Measurements from ENCODE around the gene SPPL2B. TPM values are rescaled to one million over a fixed set of nuclear protein-coding genes. Genes with fewer than 3 reads are reported as not detected.
"Not testable (repeated sequence)": the region's sequence is repeated elsewhere in the genome, so short reads cannot be mapped to it uniquely, and the experiment has no call there.

The SPPL2B gene, protein sequence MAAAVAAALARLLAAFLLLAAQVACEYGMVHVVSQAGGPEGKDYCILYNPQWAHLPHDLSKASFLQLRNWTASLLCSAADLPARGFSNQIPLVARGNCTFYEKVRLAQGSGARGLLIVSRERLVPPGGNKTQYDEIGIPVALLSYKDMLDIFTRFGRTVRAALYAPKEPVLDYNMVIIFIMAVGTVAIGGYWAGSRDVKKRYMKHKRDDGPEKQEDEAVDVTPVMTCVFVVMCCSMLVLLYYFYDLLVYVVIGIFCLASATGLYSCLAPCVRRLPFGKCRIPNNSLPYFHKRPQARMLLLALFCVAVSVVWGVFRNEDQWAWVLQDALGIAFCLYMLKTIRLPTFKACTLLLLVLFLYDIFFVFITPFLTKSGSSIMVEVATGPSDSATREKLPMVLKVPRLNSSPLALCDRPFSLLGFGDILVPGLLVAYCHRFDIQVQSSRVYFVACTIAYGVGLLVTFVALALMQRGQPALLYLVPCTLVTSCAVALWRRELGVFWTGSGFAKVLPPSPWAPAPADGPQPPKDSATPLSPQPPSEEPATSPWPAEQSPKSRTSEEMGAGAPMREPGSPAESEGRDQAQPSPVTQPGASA
- 95.7 TPM for total RNA-seq

DNA sequence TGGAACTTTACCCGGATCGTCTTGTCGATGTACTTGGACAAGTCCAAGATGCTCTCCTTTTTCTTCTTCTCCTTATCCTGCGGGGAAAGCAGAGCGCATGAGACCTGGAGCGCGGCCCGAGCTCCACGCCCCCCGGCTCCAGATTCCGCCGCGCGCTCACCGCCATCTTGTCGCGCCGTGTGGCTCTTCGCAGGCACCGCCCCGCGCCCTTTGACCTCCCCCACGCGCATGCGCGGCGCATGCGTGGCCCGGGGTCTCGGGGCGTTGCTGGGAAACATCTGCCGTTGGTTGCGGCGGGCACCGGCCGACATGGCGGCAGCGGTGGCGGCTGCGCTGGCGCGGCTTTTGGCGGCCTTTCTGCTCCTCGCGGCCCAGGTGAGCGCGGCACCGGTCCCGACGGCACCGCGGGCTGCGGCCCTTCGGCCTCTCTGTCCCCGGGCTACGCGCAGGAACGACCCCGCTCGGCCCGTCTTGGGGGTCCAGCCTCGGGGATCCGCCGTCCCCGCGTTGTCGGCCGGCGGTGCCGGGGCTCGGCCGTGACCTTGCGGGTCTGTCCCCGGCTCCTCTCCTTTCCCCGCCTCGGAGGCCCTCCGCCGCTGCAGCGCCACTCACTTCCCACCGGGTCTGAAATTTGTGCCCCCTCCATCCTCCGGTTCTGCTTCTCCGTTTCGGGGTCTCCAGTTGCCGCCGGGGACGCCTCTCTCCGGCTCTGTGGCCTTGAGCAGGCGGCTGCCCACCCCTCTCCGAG, at the start of gene SPPL2B, which contains the start of gene LSM7:
SPPL2B (plus strand) TSS at position 284 of the 748 bp plus-strand sequence; CDS start at position 310, 26 bp downstream.
LSM7 (minus strand) TSS at position 186 of the 748 bp plus-strand sequence; CDS start at position 166, 20 bp downstream.
- peak; percentile 76 to 94 for DNase-seq (ENCODE audit: low spot score in 2 of 2)
- H3K36me3 ChIP-seq: peaks cover 7 to 14% of the 10 kb centered on the region in 2 donors
- no peaks in the 10 kb centered on the region for H3K9me3 ChIP-seq
- TF ChIP-seq, protein P1, sequence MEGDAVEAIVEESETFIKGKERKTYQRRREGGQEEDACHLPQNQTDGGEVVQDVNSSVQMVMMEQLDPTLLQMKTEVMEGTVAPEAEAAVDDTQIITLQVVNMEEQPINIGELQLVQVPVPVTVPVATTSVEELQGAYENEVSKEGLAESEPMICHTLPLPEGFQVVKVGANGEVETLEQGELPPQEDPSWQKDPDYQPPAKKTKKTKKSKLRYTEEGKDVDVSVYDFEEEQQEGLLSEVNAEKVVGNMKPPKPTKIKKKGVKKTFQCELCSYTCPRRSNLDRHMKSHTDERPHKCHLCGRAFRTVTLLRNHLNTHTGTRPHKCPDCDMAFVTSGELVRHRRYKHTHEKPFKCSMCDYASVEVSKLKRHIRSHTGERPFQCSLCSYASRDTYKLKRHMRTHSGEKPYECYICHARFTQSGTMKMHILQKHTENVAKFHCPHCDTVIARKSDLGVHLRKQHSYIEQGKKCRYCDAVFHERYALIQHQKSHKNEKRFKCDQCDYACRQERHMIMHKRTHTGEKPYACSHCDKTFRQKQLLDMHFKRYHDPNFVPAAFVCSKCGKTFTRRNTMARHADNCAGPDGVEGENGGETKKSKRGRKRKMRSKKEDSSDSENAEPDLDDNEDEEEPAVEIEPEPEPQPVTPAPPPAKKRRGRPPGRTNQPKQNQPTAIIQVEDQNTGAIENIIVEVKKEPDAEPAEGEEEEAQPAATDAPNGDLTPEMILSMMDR (IDR thresholded peaks at IDR 0.05): no peak
- H3K27ac ChIP-seq: peak within 1 kb of the TSS; percentile 48 to 64
- H3K4me3 ChIP-seq: peak within 1 kb of the TSS; percentile 73 to 84
- intact Hi-C loops (cut with DNase I): loop anchor here (1.0 to 2.0 kb wide), 3 partner anchors 58 to 231 kb away; partner anchors contain the start of genes PLEKHJ1 and SF3A2
- no peaks in the 10 kb centered on the region for H3K27me3 ChIP-seq
- peaks cover 2 to 34% of the 10 kb centered on the region in 2 donors for H3K4me1 ChIP-seq

DNA sequence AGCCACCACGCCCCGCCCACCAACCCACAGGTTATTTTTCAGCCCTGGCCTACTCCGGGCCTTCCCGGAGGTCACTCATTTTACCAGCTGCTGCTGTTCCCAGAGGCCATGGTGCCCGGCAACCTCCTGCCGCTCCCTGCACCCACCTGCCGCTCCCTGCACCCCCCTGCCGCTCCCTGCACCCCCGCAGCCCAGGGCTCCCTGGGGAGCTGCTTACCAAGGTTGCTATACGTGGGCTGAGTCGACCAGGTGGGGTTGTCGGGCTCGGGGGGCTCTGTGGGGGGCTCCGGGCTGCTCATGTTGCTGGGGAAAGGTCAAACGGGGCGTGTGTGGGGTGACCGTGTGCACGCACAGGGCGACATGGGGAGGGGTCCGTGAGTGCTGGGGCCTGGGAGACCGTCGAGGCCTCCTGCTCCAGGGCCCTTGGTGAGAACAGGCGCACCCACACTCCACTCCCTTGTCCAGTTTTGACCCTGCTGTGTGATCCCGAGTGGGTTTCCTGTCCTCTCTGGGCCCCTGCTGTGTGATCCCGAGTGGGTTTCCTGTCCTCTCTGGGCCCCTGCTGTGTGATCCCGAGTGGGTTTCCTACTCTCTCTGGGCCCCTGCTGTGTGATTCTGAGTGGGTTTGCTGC, 47.7 kb upstream of the SPPL2B start:
- DNase-seq (ENCODE audit: low spot score in 2 of 2): no peak
- peaks cover 0 to 7% of the 10 kb centered on the region in 2 donors for H3K4me1 ChIP-seq
- H3K27me3 ChIP-seq: no peaks in the 10 kb centered on the region
- peaks cover 7 to 9% of the 10 kb centered on the region in 2 donors for H3K36me3 ChIP-seq
- no peaks in the 10 kb centered on the region for H3K9me3 ChIP-seq
- no peak overlapping the region for H3K4me3 ChIP-seq
- intact Hi-C loops (cut with DNase I): no loop called here
- H3K27ac ChIP-seq: no peak overlapping the region
- TF ChIP-seq, protein P1 (IDR thresholded peaks at IDR 0.05): no peak

DNA sequence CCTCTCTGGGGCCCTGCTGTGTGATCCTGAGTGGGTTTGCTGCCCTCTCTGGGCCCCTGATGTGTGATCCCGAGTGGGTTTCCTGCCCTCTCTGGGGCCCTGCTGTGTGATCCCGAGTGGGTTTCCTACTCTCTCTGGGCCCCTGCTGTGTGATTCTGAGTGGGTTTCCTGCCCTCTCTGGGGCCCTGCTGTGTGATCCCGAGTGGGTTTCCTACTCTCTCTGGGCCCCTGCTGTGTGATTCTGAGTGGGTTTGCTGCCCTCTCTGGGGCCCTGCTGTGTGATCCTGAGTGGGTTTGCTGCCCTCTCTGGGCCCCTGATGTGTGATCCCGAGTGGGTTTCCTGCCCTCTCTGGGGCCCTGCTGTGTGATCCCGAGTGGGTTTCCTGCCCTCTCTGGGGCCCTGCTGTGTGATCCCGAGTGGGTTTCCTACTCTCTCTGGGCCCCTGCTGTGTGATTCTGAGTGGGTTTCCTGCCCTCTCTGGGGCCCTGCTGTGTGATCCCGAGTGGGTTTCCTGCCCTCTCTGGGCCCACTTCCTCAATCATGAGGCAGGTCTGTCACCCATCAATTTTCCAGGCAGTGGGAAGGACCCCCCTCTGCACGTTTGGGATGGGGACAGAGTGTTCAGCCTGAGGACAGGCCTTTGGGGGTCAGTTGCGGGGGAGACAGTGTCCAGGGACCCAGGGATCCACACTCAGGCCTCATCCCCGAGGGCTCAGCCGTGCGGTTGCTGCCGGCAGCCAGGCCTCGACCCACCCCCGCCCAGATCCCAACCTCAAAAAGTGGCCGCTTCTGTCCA, 47.0 kb upstream of the SPPL2B start:
- H3K27ac ChIP-seq; intact Hi-C loops (cut with DNase I); H3K4me1 ChIP-seq; H3K36me3 ChIP-seq; DNase-seq (ENCODE audit: low spot score in 2 of 2); H3K27me3 ChIP-seq; H3K9me3 ChIP-seq: not testable (repeated sequence)
- H3K4me3 ChIP-seq: peak overlapping the region; percentile 13 to 54

DNA sequence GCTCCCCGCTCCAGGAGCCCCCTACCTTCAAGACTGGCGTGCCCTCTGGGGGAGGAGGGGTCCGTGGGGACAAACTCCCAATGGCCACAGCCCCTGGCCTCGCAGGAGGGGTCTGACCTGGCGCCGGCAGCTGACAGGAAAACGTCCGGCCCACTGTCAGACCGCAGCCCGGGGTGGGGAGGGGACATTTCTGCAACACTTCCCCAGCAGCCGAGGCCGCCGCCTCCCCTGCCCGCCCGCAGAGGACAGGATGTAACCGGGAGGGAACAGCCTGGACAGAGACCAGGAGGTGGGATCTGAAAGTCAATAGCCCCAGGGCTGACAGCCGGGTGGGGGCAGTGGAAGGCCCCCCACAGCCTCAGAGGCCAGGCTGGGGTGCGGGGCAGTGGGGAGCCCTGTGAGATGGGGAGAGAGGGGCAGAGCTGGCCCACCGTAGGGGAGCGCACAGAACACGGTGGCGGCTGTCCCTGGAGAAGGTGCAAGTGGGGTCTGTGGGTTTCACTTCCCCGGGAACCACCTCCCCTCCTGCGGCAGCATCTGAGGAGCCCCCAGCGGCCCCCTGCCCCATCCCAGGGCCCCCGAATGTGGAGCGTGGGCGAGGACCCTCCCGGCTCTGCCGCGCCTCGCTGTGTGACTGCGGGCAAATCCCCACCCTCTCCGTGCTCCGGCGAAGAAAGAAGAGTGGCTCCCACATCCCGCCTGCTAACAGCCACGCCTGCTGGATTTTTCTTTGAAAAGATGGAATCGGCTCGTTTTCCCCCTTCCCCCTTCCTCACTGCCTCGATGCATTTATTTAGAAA, 46.2 kb upstream of the SPPL2B start, which contains the start of gene PEAK3:
PEAK3 (minus strand) TSS at position 114 of the 800 bp plus-strand sequence. CDS start 1,244 bp downstream, outside the sequence.
- no peaks in the 10 kb centered on the region for H3K36me3 ChIP-seq
- no peaks in the 10 kb centered on the region for H3K9me3 ChIP-seq
- H3K27me3 ChIP-seq: no peaks in the 10 kb centered on the region
- intact Hi-C loops (cut with DNase I): no loop called here
- peak within 1 kb of the TSS; percentile 13 to 54 for H3K4me3 ChIP-seq
- peak in 1 of 2 donors; percentile 80 for DNase-seq (ENCODE audit: low spot score in 2 of 2)
- H3K4me1 ChIP-seq: peaks cover 0 to 2% of the 10 kb centered on the region in 2 donors
- TF ChIP-seq, protein P1 (IDR thresholded peaks at IDR 0.05): no peak
- H3K27ac ChIP-seq: no peak within 1 kb of the TSS

DNA sequence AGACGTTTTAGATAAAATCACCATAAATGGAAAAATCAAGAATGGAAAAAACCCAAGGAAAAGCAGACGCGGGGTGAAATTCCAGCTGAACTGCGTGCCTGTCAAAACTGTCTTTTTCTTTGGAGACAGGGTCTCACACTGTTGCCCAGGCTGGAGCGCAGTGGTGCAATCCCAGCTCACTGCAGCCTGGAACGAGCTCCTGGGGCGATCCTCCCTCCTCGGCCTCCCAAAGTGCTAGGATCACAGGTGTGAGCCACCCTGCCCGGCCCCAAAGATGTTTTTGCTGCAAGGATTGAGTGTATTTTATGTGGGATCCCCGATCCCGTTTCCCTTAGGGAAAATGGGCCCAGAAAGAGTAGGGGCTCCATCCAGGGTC, 45.6 kb upstream of the SPPL2B start:
- intact Hi-C loops (cut with DNase I): no loop called here
- TF ChIP-seq, protein P1 (IDR thresholded peaks at IDR 0.05): no peak
- H3K4me3 ChIP-seq: no peak overlapping the region

More for the DNA sequence above, 45.6 kb upstream of the SPPL2B start:
- Histone ChIP-seq H3K27ac (no peak overlapping the region), H3K4me1 (peaks cover 0 to 2% of the 10 kb centered on the region in 2 donors), H3K9me3 (no peaks in the 10 kb centered on the region), H3K27me3 (no peaks in the 10 kb centered on the region), H3K36me3 (no peaks in the 10 kb centered on the region)
- no peak for DNase-seq (ENCODE audit: low spot score in 2 of 2)
